Stimulated activated naive CD8-positive, alpha-beta T cell treated with anti-CD3 and anti-CD28 coated beads, Interleukin-15, Interleukin-2, amounts not matched to agents 100 ng/mL and 50 ng/mL, for 24 hours (primary cell): ENCODE data around the gene DTX3.

Source experiments
- H3K27ac Mint-ChIP-seq: one replicate; pipeline ENCODE4 v1.8.0; 2021; ENCODE audit warnings: mild to moderate bottlenecking, mixed read lengths
- H3K27me3 Mint-ChIP-seq: one replicate; pipeline ENCODE4 v1.8.0; 2021; ENCODE audit warnings: mixed read lengths
- H3K36me3 Mint-ChIP-seq: one replicate; pipeline ENCODE4 v1.8.0; 2021; ENCODE audit warnings: low read depth, mixed read lengths
- H3K4me1 Mint-ChIP-seq: one replicate; pipeline ENCODE4 v1.8.0; 2021; ENCODE audit warnings: low read depth, mixed read lengths
- H3K4me3 Mint-ChIP-seq: one replicate; pipeline ENCODE4 v1.8.0; 2021; ENCODE audit warnings: mild to moderate bottlenecking, mixed read lengths
- H3K9me3 Mint-ChIP-seq: one replicate; pipeline ENCODE4 v1.8.0; 2021; ENCODE audit warnings: mixed read lengths

DTX3 gene

DNA sequence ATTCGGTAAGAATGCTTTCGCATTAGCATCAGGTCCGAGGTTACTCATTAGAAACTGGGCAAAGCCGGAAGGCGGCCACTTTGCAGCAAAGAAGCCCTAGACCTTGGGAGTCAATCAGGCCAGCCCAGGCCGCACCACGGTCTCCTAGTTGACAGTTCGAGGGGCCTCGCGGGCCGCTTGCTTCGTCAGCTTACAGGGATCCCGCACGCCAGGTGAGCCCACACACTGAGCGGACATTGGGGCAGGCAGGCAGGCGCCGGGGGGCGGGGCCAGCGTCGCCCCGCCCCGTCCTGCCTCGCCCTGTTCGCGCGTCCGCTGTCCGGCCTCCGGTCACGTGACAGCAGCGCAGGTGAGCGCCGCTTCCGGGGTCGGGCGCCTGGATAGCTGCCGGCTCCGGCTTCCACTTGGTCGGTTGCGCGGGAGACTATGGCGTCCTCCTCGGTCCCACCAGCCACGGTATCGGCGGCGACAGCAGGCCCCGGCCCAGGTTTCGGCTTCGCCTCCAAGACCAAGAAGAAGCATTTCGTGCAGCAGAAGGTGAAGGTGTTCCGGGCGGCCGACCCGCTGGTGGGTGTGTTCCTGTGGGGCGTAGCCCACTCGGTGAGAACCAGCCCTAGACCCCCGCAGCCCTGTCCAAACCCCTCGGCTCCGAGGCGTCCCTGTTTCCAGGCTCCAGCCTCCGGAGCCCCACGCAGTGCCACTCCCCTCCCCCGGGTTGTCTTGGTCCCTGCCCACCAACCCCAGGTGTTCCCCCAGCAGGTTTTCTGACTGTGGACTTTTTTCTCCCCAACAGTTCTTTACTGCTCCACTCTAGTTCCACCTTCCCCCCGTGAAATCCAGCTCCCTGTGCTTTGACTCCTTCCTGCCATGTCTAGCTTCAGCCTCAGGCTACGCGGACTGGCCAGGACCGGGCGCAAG, 13.5 kb upstream of the DTX3 start, which contains the start of gene PIP4K2C:
PIP4K2C (plus strand) TSS at position 329 of the 918 bp plus-strand sequence; CDS start at position 427, 98 bp downstream.
- peaks cover 19% of the 10 kb centered on the region for H3K4me1 Mint-ChIP-seq
- peaks cover 10% of the 10 kb centered on the region for H3K36me3 Mint-ChIP-seq
- H3K27ac Mint-ChIP-seq, result peak within 1 kb of the TSS; percentile 80
- H3K4me3 Mint-ChIP-seq, result peak within 1 kb of the TSS; percentile 89
- H3K27me3 Mint-ChIP-seq, result no peaks in the 10 kb centered on the region
- H3K9me3 Mint-ChIP-seq, result no peaks in the 10 kb centered on the region

DNA sequence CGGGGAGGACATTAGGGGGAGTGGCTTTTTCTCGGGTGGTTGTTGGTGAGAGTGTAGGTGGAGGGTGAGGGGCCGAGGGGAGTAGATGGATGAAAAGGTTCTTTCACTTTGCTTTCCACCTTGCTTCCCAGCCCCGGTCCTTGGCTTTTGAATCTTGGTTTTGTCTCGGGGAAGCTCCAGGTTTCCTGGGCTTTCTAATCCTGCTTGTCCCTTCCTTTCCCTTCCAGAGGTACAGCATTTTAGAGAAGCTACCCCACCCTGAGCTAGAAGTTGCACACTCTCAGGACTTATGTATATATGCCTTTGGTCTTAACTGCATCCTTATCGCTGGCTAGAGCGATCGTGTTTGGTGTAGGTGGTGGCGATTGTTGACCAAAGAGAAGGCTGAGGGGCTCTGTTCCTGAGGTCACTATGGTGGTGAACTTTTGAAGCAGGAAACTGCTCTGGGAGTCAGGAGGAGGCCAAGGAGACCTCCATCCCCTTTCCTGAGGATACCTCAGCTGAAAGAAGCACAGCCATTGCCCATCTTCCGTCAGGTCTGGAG, 12.8 kb upstream of the DTX3 start:
- Mint-ChIP-seq H3K4me1 (peaks cover 19% of the 10 kb centered on the region), H3K9me3 (no peaks in the 10 kb centered on the region), H3K27ac (peak overlapping the region; percentile 68), H3K27me3 (no peaks in the 10 kb centered on the region), H3K36me3 (peaks cover 10% of the 10 kb centered on the region), H3K4me3 (peak overlapping the region; percentile 89)

- no peaks in the 10 kb centered on the region for H3K9me3 Mint-ChIP-seq
Measured at GRCh38 chr12:57592551-57593165, 12.0 kb upstream of the DTX3 start.

DNA sequence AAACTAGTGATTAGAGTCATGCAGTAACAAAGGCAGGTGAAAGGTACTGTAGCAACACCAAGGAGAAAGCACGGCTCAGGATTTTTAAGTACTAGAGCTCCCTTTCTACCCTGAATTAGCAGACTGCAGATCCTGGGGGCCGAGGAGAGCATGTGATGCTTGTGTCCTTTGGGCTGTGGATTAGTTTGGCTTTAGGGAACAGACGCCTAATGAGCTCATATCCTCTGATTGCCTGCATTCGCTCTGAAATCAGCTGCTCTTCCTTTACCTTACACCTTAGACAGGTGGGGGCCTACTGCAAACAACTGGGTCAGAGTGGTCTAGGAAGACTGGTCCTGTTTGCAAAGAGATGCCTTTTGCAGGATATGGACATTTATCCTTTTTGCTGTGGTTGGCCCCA, 11.4 kb upstream of the DTX3 start:
- no peak overlapping the region for H3K4me3 Mint-ChIP-seq
- H3K36me3 Mint-ChIP-seq, result peaks cover 19% of the 10 kb centered on the region
- no peaks in the 10 kb centered on the region for H3K9me3 Mint-ChIP-seq
- peaks cover 19% of the 10 kb centered on the region for H3K4me1 Mint-ChIP-seq
- H3K27ac Mint-ChIP-seq, result no peak overlapping the region
- no peaks in the 10 kb centered on the region for H3K27me3 Mint-ChIP-seq

More at GRCh38 chr12:57592551-57593165, 12.0 kb upstream of the DTX3 start:
- Mint-ChIP-seq H3K27ac (no peak overlapping the region), H3K36me3 (peaks cover 16% of the 10 kb centered on the region), H3K4me3 (peak overlapping the region; percentile 89), H3K4me1 (peaks cover 19% of the 10 kb centered on the region), H3K27me3 (no peaks in the 10 kb centered on the region)

- H3K9me3 Mint-ChIP-seq, result no peaks in the 10 kb centered on the region
- H3K27me3 Mint-ChIP-seq, result no peaks in the 10 kb centered on the region
- H3K27ac Mint-ChIP-seq, result no peak overlapping the region
- peaks cover 51% of the 10 kb centered on the region for H3K36me3 Mint-ChIP-seq
- peaks cover 19% of the 10 kb centered on the region for H3K4me1 Mint-ChIP-seq
- H3K4me3 Mint-ChIP-seq, result no peak overlapping the region
Measured at GRCh38 chr12:57600395-57600794, 4.2 kb upstream of the DTX3 start.

DNA sequence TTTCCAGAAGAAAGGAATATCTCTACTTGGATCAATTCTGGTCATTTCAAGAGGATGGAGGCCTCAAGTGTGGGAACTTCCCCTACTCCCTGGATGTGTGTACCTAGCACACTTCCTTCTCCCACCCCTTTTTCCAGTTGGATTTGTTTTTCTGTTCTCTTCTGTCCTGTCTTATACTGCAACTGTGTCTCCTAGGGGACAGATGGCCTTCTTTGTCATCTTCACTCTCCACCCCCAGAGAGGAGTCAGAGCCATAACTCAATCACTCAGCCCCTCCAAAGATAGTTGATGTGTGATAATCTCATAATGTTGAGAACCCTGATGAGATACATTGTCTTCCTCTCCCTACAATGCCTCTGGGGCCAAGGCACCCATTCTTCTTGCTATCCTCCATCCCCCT, 2.1 kb upstream of the DTX3 start:
- H3K36me3 Mint-ChIP-seq, result peaks cover 46% of the 10 kb centered on the region
- no peak overlapping the region for H3K27ac Mint-ChIP-seq
- H3K9me3 Mint-ChIP-seq, result no peaks in the 10 kb centered on the region
- no peaks in the 10 kb centered on the region for H3K27me3 Mint-ChIP-seq
- H3K4me3 Mint-ChIP-seq, result no peak overlapping the region
- peaks cover 29% of the 10 kb centered on the region for H3K4me1 Mint-ChIP-seq

GRCh38 chr12:57603324-57603723, 1.3 kb upstream of the DTX3 start:
- peak overlapping the region; percentile 84 for H3K4me3 Mint-ChIP-seq

GRCh38 chr12:57603815-57604453, 690 bp upstream of the DTX3 start:
- H3K9me3 Mint-ChIP-seq, result no peaks in the 10 kb centered on the region
- peak overlapping the region; percentile 78 for H3K27ac Mint-ChIP-seq

More at GRCh38 chr12:57603324-57603723, 1.3 kb upstream of the DTX3 start:
- Mint-ChIP-seq H3K27me3 (no peaks in the 10 kb centered on the region), H3K4me1 (peaks cover 29% of the 10 kb centered on the region), H3K36me3 (peaks cover 42% of the 10 kb centered on the region), H3K27ac (no peak overlapping the region), H3K9me3 (no peaks in the 10 kb centered on the region)

DNA sequence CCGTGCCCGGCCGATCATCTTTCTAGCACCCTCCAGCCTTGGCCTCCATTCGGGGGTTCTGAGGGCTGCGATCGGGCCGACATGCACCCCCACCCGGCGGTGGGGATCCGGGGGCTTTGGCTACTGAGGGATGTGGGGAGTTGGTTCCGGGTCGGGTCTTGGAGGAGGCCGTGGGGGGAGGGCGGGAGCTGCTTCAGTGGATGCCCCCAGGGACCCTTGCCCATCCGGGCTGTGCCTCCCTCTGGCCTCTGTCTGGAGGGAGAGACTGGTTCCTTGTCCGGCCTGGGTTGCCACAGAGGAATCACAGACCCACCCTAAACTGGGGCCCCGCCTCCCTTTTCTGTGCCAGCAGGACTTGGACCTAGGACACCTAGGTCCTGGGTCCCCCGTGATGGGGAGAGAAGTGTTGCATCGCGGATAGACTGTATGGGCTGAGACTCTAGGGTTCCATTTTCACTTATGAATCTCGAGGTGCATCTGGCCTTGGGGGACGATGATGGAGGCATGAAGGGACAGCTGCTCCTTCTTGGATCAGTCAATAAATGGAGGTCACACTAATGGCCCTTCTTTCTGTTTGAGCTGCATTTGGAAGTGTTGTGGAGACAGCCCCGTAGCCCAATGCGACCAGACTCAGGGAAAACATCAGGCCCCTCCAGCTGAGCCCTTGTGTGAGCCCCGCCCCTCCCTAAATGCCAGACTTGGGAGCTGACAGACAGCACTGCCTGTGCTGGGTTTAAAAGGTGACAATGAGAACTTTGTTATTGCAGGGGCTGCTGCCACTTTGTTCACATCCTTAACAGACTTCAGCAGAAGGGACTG, 577 bp downstream of the DTX3 start:
- H3K27ac Mint-ChIP-seq, result peak overlapping the region; percentile 83
- peaks cover 28% of the 10 kb centered on the region for H3K36me3 Mint-ChIP-seq
- peak overlapping the region; percentile 84 for H3K4me3 Mint-ChIP-seq
- no peaks in the 10 kb centered on the region for H3K9me3 Mint-ChIP-seq
- H3K27me3 Mint-ChIP-seq, result peaks cover under 1% of the 10 kb centered on the region
- peaks cover 29% of the 10 kb centered on the region for H3K4me1 Mint-ChIP-seq

More at GRCh38 chr12:57603815-57604453, 690 bp upstream of the DTX3 start:
- Mint-ChIP-seq H3K36me3 (peaks cover 37% of the 10 kb centered on the region), H3K27me3 (no peaks in the 10 kb centered on the region), H3K4me1 (peaks cover 29% of the 10 kb centered on the region), H3K4me3 (peak overlapping the region; percentile 84)

DNA sequence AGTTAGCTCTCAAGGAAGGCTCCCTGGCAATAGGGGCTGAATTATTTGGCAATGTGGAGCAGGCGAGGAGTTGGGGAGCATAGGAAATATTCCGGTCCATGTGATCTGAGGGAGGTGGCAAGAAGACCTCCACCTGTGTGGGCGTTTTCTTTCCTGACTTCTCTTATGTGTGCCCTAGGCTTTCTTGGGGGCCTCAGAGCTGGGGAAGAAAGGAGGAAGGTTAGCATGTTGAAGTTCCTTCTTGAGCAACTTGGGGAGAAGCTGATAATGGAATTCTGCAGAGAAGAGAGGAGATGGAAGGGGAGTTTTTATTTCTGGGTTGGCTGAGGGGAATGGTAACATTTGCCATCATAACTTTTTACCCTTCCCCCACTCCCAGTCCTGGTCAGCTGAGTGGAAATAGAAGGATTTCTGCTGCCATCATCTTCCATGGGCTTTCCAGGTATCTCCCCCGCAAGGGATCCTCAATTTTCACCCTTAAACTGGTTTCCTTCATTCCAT, 1.2 kb downstream of the DTX3 start:
- no peak overlapping the region for H3K27ac Mint-ChIP-seq
- no peaks in the 10 kb centered on the region for H3K9me3 Mint-ChIP-seq
- peaks cover 36% of the 10 kb centered on the region for H3K4me1 Mint-ChIP-seq
- peaks cover 21% of the 10 kb centered on the region for H3K36me3 Mint-ChIP-seq
- H3K4me3 Mint-ChIP-seq, result peak overlapping the region; percentile 84
- H3K27me3 Mint-ChIP-seq, result peaks cover 3% of the 10 kb centered on the region

DNA sequence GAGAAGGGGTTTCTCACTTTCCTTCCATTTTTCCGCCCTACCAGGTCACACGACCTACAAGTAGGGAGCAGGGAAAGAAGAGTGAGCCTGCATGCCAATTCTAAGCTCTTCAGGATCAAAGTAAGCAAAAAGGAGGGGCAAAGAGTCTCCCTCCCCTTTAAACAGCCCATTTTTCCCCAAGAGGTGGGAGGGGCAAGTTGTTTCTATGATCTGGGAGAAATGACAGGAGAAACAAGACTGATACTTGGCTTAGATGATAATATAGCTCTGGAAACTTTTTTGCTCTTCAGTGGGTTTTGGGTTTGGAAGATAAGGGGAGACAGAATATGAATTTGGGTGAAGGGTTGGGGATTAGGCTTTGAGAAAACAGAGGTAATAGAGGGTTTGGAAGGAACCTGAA, 1.8 kb downstream of the DTX3 start:
- H3K4me1 Mint-ChIP-seq, result peaks cover 37% of the 10 kb centered on the region
- H3K36me3 Mint-ChIP-seq, result peaks cover 19% of the 10 kb centered on the region
- H3K4me3 Mint-ChIP-seq, result peak overlapping the region; percentile 8
- H3K27ac Mint-ChIP-seq, result no peak overlapping the region
- no peaks in the 10 kb centered on the region for H3K9me3 Mint-ChIP-seq
- peaks cover 3% of the 10 kb centered on the region for H3K27me3 Mint-ChIP-seq

- peaks cover 37% of the 10 kb centered on the region for H3K4me1 Mint-ChIP-seq
- no peak overlapping the region for H3K27ac Mint-ChIP-seq
- peaks cover 3% of the 10 kb centered on the region for H3K27me3 Mint-ChIP-seq
- H3K4me3 Mint-ChIP-seq, result peak overlapping the region; percentile 8
- peaks cover 15% of the 10 kb centered on the region for H3K36me3 Mint-ChIP-seq
- no peaks in the 10 kb centered on the region for H3K9me3 Mint-ChIP-seq
Measured at GRCh38 chr12:57606821-57607220, 2.2 kb downstream of the DTX3 start.

DNA sequence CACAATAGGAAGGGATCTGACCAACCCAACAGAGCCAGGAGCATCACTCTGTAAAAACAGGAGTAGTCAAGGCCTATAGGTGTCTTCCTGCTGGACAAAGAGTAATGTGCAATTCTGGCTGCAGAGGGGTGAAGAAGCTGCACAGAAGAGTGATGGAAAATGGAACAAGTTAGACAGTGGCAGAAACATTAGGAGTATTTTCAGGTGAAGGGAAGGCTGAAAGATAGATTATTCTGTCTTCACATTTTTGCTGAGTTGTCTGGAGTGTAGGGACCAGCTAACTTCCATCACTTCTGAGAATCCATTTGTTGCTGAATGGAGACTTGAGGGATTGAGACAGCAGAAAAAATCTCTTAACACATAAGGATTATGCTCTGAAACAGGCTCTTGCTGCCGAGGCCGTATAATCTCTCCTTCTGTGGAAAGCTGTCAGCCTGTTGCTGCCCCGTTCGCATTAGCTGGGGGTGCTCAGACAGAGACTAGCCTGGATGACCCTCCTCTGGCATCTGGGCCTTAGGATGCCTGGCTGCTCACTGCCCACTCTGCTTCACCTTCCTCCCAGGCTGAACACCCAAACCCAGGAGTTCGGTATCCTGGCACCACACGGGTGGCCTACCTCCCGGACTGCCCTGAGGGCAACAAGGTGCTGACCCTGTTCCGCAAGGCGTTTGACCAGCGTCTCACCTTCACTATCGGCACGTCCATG, 3.5 kb downstream of the DTX3 start:
- peaks cover 11% of the 10 kb centered on the region for H3K27me3 Mint-ChIP-seq
- H3K4me3 Mint-ChIP-seq, result no peak overlapping the region
- H3K36me3 Mint-ChIP-seq, result peaks cover 5% of the 10 kb centered on the region
- H3K27ac Mint-ChIP-seq, result no peak overlapping the region
- peaks cover 37% of the 10 kb centered on the region for H3K4me1 Mint-ChIP-seq
- no peaks in the 10 kb centered on the region for H3K9me3 Mint-ChIP-seq
